ENCODE results near the gene UBQLN1. TPM values are rescaled to one million over a fixed set of nuclear protein-coding genes. Genes with fewer than 3 reads are reported as not detected.
"Not testable (repeated sequence)": the region's sequence is repeated elsewhere in the genome, so short reads cannot be mapped to it uniquely, and the experiment has no call there.

UBQLN1 gene
- total RNA-seq, 3 donors from 2014 or later = 114 to 141 (median 124) TPM

DNA sequence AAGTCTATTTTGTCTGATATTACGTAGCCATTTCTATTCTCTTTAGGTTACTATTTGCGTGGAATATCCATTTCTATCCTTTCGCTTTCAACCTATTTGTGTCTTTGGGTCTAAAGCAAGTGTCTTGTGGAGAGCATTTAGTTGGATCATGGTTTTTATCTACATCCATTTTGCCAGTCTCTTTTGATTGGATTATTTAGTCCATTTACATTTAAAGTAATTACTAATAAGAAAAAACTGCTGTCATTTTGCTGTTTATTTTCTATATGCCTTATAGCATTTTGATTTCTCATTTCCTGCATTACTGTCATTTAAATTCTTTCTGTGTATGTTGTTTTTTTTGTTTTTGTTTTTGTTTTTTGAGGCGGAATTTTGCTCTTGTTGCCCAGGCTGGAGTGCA, 26.0 kb upstream of the UBQLN1 start:
- intact Hi-C loops (cut with DNase I; ENCODE audit: low total_unique reads) = no loop called here
- Histone ChIP-seq H3K27ac (no peak overlapping the region), H3K9me3 (peaks cover 0 to 16% of the 10 kb centered on the region in 2 donors), H3K27me3 (no peaks in the 10 kb centered on the region), H3K4me1 (no peaks in the 10 kb centered on the region), H3K4me3 (no peak overlapping the region), H3K36me3 (no peaks in the 10 kb centered on the region)
- no peak for TF ChIP-seq POLR2A (IDR thresholded peaks at IDR 0.05)
- TF ChIP-seq, protein P1, sequence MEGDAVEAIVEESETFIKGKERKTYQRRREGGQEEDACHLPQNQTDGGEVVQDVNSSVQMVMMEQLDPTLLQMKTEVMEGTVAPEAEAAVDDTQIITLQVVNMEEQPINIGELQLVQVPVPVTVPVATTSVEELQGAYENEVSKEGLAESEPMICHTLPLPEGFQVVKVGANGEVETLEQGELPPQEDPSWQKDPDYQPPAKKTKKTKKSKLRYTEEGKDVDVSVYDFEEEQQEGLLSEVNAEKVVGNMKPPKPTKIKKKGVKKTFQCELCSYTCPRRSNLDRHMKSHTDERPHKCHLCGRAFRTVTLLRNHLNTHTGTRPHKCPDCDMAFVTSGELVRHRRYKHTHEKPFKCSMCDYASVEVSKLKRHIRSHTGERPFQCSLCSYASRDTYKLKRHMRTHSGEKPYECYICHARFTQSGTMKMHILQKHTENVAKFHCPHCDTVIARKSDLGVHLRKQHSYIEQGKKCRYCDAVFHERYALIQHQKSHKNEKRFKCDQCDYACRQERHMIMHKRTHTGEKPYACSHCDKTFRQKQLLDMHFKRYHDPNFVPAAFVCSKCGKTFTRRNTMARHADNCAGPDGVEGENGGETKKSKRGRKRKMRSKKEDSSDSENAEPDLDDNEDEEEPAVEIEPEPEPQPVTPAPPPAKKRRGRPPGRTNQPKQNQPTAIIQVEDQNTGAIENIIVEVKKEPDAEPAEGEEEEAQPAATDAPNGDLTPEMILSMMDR (IDR thresholded peaks at IDR 0.05) = no peak
- DNase-seq (ENCODE audit: low spot score in 2 of 2) = no peak

DNA sequence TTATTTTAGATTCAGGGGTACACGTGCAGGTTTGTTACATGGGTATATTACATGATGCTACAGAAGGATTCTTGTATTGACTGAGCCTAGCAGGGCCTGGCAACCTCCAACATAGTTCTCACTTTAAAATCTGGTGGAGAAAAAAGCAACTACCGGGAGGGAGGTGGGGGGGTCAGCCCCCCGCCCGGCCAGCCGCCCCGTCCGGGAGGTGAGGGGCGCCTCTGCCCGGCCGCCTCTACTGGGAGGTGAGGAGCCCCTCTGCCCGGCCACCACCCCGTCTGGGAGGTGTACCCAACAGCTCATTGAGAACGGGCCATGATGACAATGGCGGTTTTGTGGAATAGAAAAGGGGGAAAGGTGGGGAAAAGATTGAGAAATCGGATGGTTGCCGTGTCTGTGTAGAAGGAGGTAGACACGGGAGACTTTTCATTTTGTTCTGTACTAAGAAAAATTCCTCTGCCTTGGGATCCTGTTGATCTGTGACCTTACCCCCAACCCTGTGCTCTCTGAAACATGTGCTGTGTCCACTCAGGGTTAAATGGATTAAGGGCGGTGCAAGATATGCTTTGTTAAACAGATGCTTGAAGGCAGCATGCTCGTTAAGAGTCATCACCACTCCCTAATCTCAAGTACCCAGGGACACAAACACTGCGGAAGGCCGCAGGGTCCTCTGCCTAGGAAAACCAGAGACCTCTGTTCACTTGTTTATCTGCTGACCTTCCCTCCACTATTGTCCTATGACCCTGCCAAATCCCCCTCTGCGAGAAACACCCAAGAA, 21.0 kb upstream of the UBQLN1 start:
- H3K4me1 ChIP-seq; H3K9me3 ChIP-seq; H3K27me3 ChIP-seq; intact Hi-C loops (cut with DNase I; ENCODE audit: low total_unique reads); H3K36me3 ChIP-seq; DNase-seq (ENCODE audit: low spot score in 2 of 2); H3K27ac ChIP-seq; H3K4me3 ChIP-seq: not testable (repeated sequence)

DNA sequence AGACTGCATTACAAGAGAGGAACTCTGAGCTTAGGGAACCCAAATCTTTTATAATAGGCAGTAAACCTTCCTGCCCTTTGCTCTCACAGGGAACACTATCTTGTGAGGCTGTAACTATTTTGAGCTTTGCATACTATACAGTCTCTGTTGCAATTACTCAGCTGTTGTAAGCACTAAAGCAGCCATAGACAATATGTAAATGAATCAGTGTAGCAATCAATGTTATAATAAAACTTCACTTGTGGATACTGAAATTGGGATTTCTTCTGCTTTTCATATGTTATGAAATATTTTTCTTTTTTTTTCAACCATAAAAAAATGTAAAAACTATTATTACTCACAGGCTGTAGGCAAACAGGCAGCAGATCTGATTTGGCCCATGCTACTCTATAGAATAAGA, 16.7 kb upstream of the UBQLN1 start:
- no peak overlapping the region for H3K27ac ChIP-seq
- H3K4me3 ChIP-seq = no peak overlapping the region
- TF ChIP-seq POLR2A (IDR thresholded peaks at IDR 0.05) = no peak
- TF ChIP-seq, protein P1 (IDR thresholded peaks at IDR 0.05) = no peak
- TF ChIP-seq POLR2AphosphoS5 (IDR thresholded peaks at IDR 0.05) = no peak
- no peak for DNase-seq (ENCODE audit: low spot score in 2 of 2)
- intact Hi-C loops (cut with DNase I; ENCODE audit: low total_unique reads) = no loop called here
- H3K27me3 ChIP-seq = no peaks in the 10 kb centered on the region
- no peaks in the 10 kb centered on the region for H3K4me1 ChIP-seq
- no peaks in the 10 kb centered on the region for H3K9me3 ChIP-seq
- no peaks in the 10 kb centered on the region for H3K36me3 ChIP-seq

DNA sequence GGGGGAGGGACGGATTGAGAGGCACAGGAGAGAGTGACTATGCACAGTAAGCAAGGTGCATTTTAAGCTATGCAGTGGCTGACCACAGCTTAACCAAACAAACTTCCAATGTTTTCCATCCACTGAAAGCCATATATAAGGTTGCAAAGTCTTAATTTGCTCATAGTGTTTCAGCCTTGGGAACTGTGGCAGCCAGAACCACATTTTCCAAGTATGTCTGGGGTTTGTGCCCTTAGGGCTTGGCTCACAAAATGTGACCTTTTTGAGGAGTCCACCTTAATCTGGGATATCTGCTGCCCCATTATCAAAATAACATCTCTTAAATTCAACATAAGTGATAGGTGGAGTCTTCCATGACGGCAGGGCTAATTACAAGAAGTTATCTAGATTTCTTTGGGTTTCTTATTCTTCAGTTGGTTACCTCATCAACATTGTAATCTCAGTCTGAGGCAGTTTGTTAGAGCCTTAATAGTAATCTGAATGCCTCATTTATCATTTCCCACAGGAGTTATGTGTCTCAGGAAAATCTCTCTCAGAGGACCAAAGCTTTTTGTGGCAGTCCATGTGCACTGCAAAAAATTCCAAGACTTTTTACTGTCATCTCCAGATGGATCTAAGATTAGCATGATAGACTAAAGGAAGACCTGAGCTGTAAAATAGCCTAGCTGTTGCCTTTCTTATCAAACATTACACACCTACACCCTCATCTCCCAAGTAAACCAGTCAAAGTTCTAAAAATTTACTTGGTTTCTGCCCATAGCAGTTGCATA, 15.2 kb upstream of the UBQLN1 start:
- Histone ChIP-seq H3K9me3 (no peaks in the 10 kb centered on the region), H3K36me3 (no peaks in the 10 kb centered on the region), H3K27me3 (no peaks in the 10 kb centered on the region), H3K4me3 (no peak overlapping the region), H3K27ac (no peak overlapping the region), H3K4me1 (no peaks in the 10 kb centered on the region)
- intact Hi-C loops (cut with DNase I; ENCODE audit: low total_unique reads) = no loop called here
- no peak for DNase-seq (ENCODE audit: low spot score in 2 of 2)
- TF ChIP-seq POLR2A (IDR thresholded peaks at IDR 0.05) (no peak), POLR2AphosphoS5 (IDR thresholded peaks at IDR 0.05) (no peak)
- TF ChIP-seq, protein P1 (IDR thresholded peaks at IDR 0.05) = no peak

DNA sequence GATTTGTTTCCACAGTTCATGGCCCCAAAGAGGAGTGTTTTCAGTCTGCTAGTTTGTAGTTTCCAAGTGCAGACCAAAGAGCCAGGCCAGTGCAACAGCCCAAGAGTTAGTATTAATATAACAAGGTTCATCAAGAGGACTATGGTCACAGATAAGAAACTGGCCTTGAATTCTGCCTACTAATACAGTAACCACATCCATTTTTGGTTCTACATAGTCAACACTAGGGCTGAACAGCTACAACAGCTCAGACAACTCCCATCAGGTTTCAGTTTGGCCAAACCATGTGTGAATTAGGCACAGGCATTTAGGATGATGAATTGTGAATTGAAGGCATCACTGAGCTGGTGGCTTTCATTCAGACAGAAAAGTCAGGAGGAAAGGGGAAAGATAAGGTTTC, 13.8 kb upstream of the UBQLN1 start:
- no peaks in the 10 kb centered on the region for H3K9me3 ChIP-seq
- no peak overlapping the region for H3K4me3 ChIP-seq
- H3K4me1 ChIP-seq = no peaks in the 10 kb centered on the region
- no peak overlapping the region for H3K27ac ChIP-seq
- no peaks in the 10 kb centered on the region for H3K36me3 ChIP-seq
- intact Hi-C loops (cut with DNase I; ENCODE audit: low total_unique reads) = no loop called here
- no peaks in the 10 kb centered on the region for H3K27me3 ChIP-seq
- DNase-seq (ENCODE audit: low spot score in 2 of 2) = no peak
- TF ChIP-seq, protein P1 (IDR thresholded peaks at IDR 0.05) = no peak
- TF ChIP-seq POLR2AphosphoS5 (IDR thresholded peaks at IDR 0.05) = no peak
- no peak for TF ChIP-seq POLR2A (IDR thresholded peaks at IDR 0.05)
